OCI-LY3 (cell line): Measurements from ENCODE around the gene ARG2.

Experiments
- H2AFZ ChIP-seq: fragments of 200-600, 300-600 bp; shearing (Covaris generic); 2 replicates; pipeline ENCODE4 v1.6.0; 2014; ENCODE audit warnings: antibody characterized with exemption, low read depth, low read length
- H3K27ac ChIP-seq: fragments of 200-600, 300-600 bp; sonication (generic); 2 replicates; pipeline ENCODE4 v1.5.1; 2014; ENCODE audit warnings: mild to moderate bottlenecking, low read length, moderate library complexity, mixed read lengths
- H3K27me3 ChIP-seq: fragments of 200-600, 300-600 bp; sonication (generic); 2 replicates; pipeline ENCODE4 v1.6.1; 2014; ENCODE audit warnings: low read depth, low read length, mixed read lengths
- H3K36me3 ChIP-seq: fragments of 200-600, 300-600 bp; sonication (generic); replicated peaks from 2 replicates; pipeline ENCODE3; 2014; ENCODE audit warnings: low read depth, low read length, mixed read lengths
- H3K4me1 ChIP-seq: fragments of 300-600, 200-600 bp; sonication (generic); 2 replicates; pipeline ENCODE4 v1.6.1; 2014; ENCODE audit warnings: low read length, mixed read lengths
- H3K4me2 ChIP-seq: fragments of 200-600, 300-600 bp; sonication (generic); 2 replicates; pipeline ENCODE4 v1.6.1; 2014; ENCODE audit warnings: low read length, mixed read lengths
- H3K4me3 ChIP-seq: fragments of 300-600, 200-600 bp; sonication (generic); 2 replicates; pipeline ENCODE4 v1.5.1; 2014; ENCODE audit warnings: antibody characterized with exemption, mild to moderate bottlenecking, low read length, moderate library complexity
- H3K79me2 ChIP-seq: fragments of 300-600, 200-600 bp; shearing (Covaris generic); 2 replicates; pipeline ENCODE4 v1.6.1; 2014; ENCODE audit warnings: mild to moderate bottlenecking, low read length, mixed read lengths
- H3K9ac ChIP-seq: fragments of 300-600, 200-600 bp; shearing (Covaris generic); 2 replicates; pipeline ENCODE4 v1.6.0; 2014; ENCODE audit warnings: mild to moderate bottlenecking, low read length, moderate library complexity
- H3K9me3 ChIP-seq: fragments of 200-600, 300-600 bp; shearing (Covaris generic); 2 replicates; pipeline ENCODE4 v1.6.1; 2014; ENCODE audit warnings: low read length, mixed read lengths; ENCODE audit not compliant: insufficient read depth
- H4K20me1 ChIP-seq: fragments of 200-600, 300-600 bp; sonication (generic); 2 replicates; pipeline ENCODE4 v1.6.1; 2016; ENCODE audit warnings: low read length, mixed read lengths; ENCODE audit not compliant: insufficient read depth
- CTCF ChIP-seq: fragments of 200-600, 300-600 bp; sonication (generic); IDR thresholded peaks from 2 replicates; pipeline ENCODE4 v1.5.1; 2014; ENCODE audit warnings: antibody characterized with exemption, low read length, low read depth
- EZH2phosphoT487 ChIP-seq: fragments of 200-600 bp; shearing (Covaris generic); IDR thresholded peaks from 2 replicates; pipeline ENCODE4 v1.6.1; 2018; ENCODE audit warnings: antibody characterized with exemption, mixed run types, low read depth

Gene ARG2

GRCh38 chr14:67668559-67668958, 48.8 kb downstream of the ARG2 start:
- Histone ChIP-seq H3K79me2 (peaks cover 29% of the 10 kb centered on the region), H3K4me2 (no peak overlapping the region), H3K9me3 (no peaks in the 10 kb centered on the region), H3K36me3 (no peaks in the 10 kb centered on the region), H3K27ac (no peak overlapping the region), H3K4me3 (no peak overlapping the region), H3K9ac (no peak overlapping the region), H3K27me3 (no peaks in the 10 kb centered on the region), H4K20me1 (peaks cover 11% of the 10 kb centered on the region; the same call in 1 of the 2 replicates), H3K4me1 (peaks cover 13% of the 10 kb centered on the region), H2AFZ (no peak overlapping the region)
- TF ChIP-seq EZH2phosphoT487 (no peak), CTCF (no peak)

- Histone ChIP-seq H4K20me1 (peaks cover 4% of the 10 kb centered on the region; the same call in 1 of the 2 replicates), H3K79me2 (peaks cover 19% of the 10 kb centered on the region), H3K9ac (peak overlapping the region; percentile 78), H2AFZ (no peak overlapping the region), H3K9me3 (no peaks in the 10 kb centered on the region), H3K36me3 (peaks cover 14% of the 10 kb centered on the region), H3K4me3 (peak overlapping the region; percentile 97), H3K4me2 (peak overlapping the region; percentile 89), H3K27me3 (no peaks in the 10 kb centered on the region), H3K27ac (no peak overlapping the region), H3K4me1 (peaks cover 17% of the 10 kb centered on the region)
- TF ChIP-seq CTCF (no peak), EZH2phosphoT487 (no peak)
These were observed 53.7 kb downstream of the ARG2 start for GRCh38 chr14:67673451-67673850.

- peak overlapping the region; percentile 97 for H3K4me3 ChIP-seq
- peak overlapping the region; percentile 69 for H3K27ac ChIP-seq
- peak overlapping the region; percentile 78 for H3K9ac ChIP-seq
- peak overlapping the region; percentile 89 for H3K4me2 ChIP-seq
- H3K36me3 ChIP-seq = peaks cover 21% of the 10 kb centered on the region
- H3K27me3 ChIP-seq = no peaks in the 10 kb centered on the region
- H2AFZ ChIP-seq = peak overlapping the region; percentile 96; the same call in 1 of the 2 replicates
- H4K20me1 ChIP-seq = peaks cover 4% of the 10 kb centered on the region; the same call in 1 of the 2 replicates
- no peaks in the 10 kb centered on the region for H3K9me3 ChIP-seq
- H3K4me1 ChIP-seq = peaks cover 12% of the 10 kb centered on the region
- peak; percentile 31 for TF ChIP-seq CTCF
- TF ChIP-seq EZH2phosphoT487 = no peak
- H3K79me2 ChIP-seq = peaks cover 19% of the 10 kb centered on the region
These were observed 54.4 kb downstream of the ARG2 start for GRCh38 chr14:67674139-67674479.

- Histone ChIP-seq H4K20me1 (peaks cover 4% of the 10 kb centered on the region; the same call in 1 of the 2 replicates), H3K4me3 (peak within 1 kb of the TSS; percentile 97), H3K4me2 (peak within 1 kb of the TSS; percentile 89), H3K36me3 (peaks cover 23% of the 10 kb centered on the region), H3K9ac (peak within 1 kb of the TSS; percentile 78), H3K27me3 (no peaks in the 10 kb centered on the region), H3K4me1 (peaks cover 12% of the 10 kb centered on the region), H3K79me2 (peaks cover 19% of the 10 kb centered on the region), H3K27ac (peak within 1 kb of the TSS; percentile 69), H2AFZ (peak within 1 kb of the TSS; percentile 96), H3K9me3 (no peaks in the 10 kb centered on the region)
- TF ChIP-seq EZH2phosphoT487 (no peak), CTCF (no peak)
These were observed 54.9 kb downstream of the ARG2 start, which contains the start of gene VTI1B for GRCh38 chr14:67674480-67675218. Gene VTI1B (minus strand): TSS chr14:67674632. CDS start chr14:67674489, 143 bp downstream.
